SH-SY5Y (cell line): Measurements from ENCODE around the gene NSG2.

Source experiments
- GATA2 ChIP-seq: IDR thresholded peaks from 2 replicates; pipeline ENCODE4 v1.6.1; 2011; ENCODE audit warnings: mild to moderate bottlenecking, low read depth, low read length
- GATA3 ChIP-seq: IDR thresholded peaks from 2 replicates; pipeline ENCODE4 v1.6.1; 2011; ENCODE audit warnings: low read depth, mild to moderate bottlenecking, low read length, moderate library complexity

NSG2 gene

GRCh38 chr5:174109698-174110260 is 64.3 kb downstream of the NSG2 start:
- TF ChIP-seq GATA3 (no peak), GATA2 (no peak)

GRCh38 chr5:174110310-174110709 is 64.8 kb downstream of the NSG2 start:
- TF ChIP-seq GATA3 (no peak), GATA2 (no peak)

- TF ChIP-seq GATA2 (no peak), GATA3 (no peak)
These were observed 65.9 kb downstream of the NSG2 start for GRCh38 chr5:174111287-174111973.

GRCh38 chr5:174115226-174115625 is 69.7 kb downstream of the NSG2 start:
- TF ChIP-seq GATA3 (no peak), GATA2 (no peak)

DNA sequence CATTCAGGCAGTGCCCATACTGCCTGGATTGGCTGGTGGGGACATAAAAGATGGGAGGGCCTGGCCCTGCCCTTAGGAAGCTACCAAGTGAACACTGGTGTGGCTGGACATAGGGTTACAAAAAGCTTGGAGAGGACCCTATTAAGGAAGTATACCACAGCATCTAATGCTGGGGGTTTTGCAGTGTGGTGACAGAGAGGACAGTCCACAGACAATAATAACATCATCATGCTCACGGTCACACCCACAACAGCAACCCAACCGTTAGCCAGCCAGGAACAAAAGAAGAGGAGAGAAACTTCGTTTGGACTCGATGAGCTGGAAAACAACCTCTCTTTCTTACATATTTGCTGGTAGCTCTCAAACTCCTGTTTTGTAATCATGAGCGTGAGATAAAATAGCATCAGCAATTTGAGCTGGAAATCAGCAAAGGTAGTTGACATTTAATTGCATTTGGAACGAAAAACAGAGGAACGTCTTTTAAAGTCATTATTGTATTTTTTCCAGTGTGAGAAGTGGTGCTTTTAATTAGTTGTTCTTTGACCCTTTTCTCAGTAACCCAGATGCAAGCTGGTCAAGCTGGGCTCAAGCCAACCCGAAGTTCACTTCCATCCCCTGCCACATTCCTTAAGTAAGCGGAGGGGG is 73.4 kb downstream of the NSG2 start:
- TF ChIP-seq GATA2 (no peak), GATA3 (no peak)

GRCh38 chr5:174119468-174119881 is 74.0 kb downstream of the NSG2 start:
- TF ChIP-seq GATA2 (no peak), GATA3 (no peak)

GRCh38 chr5:174120401-174121005 is 75.0 kb downstream of the NSG2 start:
- TF ChIP-seq GATA3: no peak
- peak; percentile 60 for TF ChIP-seq GATA2

- TF ChIP-seq GATA2 (no peak), GATA3 (no peak)
These were observed 89.0 kb downstream of the NSG2 start for GRCh38 chr5:174134545-174134944.

DNA sequence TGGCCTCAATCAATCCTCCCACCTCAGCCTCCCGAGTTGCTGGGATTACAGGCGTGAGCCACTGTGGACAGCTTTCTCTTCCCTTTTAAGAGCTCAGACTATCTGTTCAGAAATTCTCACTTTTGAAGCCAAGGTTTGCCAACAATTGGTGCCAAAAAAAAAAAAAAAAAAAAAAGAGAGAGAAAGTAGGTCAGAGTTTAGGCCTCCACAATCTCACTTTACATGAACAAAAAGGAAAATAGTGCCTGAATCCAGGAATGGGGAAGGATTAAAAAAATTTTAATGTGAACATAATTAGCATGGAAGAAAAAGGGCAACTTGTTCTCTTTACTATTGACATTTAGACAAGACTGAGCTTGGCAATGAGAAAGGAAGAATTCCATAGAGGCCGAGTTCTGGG is 94.1 kb downstream of the NSG2 start:
- TF ChIP-seq GATA3 (no peak), GATA2 (no peak)

DNA sequence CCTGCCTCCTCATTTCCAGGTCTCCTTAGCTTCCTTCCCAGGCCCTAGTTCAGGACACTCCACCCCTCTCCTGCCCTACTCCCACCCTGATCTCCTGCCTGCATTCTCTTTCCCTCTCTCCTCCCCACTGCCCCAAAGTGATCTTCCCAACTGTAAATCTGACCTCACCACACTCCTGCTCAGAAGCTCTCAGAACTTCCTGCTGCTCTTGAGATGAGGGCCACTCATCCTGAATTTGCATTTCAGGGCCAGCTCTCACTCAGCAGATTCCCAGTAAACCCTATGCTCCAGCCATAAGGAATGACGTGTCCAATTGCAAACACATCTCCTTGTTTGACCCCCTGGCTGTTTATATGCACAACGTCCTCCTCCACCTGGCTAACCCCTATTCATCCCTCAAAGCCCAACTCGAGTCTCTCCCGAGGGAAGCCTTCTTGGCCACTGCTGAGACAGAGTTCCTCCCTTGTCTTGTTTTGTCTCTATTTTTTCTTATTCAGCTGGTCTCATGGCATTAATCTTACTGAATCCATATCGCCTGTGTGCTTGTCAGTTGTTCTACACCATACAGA is 95.0 kb downstream of the NSG2 start:
- TF ChIP-seq GATA2 (no peak), GATA3 (no peak)

DNA sequence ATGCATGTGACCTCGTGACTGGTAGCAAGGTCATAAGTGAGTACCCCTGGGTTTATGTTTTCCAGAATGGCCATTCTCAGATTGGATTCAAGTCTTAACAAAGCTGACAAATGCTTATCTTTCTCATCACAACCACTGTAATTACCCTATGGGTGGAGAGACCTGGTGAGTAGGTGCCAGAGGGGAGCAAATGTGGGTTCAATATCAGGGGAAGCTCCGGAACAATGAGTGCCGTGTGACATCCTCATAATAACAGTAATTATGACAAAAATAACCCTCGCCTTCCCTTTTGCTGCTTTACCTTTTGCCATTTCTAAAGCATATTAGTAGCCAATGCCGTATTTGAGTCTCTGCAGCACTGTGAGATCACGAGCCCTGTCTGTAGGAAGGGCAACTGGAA is 95.9 kb downstream of the NSG2 start:
- TF ChIP-seq GATA2 (peak; percentile 53; the same call in 1 of the 2 replicates), GATA3 (no peak)

GRCh38 chr5:174145091-174145490 is 99.6 kb downstream of the NSG2 start:
- TF ChIP-seq GATA3 (no peak), GATA2 (no peak)

DNA sequence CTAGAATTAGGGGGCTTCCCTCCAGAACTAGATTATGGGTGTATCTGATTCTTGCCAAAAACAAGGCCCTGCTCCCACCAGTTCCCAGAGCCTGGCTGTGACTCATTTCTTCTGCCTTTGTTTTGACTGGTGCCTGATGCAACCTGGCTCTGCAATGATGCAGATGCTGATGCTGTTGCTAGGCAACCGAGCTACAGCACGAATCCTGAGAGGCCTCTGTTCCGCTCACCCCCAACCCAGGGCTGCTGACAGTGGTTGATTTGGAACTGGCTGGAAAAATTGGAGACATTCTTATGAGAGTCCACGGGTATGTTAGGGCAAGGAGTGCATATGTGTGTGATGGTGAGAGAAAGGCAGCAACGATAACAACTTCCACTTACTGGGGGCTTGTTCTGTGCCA is 100.3 kb downstream of the NSG2 start:
- TF ChIP-seq GATA3 (no peak), GATA2 (no peak)

GRCh38 chr5:174146556-174146955 is 101.0 kb downstream of the NSG2 start:
- TF ChIP-seq GATA3 (no peak), GATA2 (no peak)

DNA sequence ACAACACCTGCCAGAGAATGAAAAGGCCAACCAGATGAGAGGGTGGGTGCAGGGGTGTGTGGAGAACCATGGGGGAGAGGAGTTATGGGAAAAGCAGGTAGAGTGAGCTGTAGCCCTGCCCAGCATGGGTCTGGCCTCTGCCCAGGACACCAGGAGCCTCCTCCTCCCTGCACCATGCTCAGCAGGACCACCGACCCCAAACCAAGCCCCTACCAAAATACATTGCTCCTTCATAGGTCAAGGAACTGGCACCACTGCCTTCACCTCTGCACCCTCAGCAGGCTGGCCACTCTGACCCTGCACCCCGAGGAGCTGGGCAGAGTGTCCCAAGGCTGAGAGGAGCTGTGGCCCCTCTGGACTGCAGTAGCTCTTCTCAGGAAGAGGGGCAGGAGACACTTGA is 102.0 kb downstream of the NSG2 start:
- no peak for TF ChIP-seq GATA2
